Activated T-cell treated with anti-CD3 and anti-CD28 coated beads for 4 hours (primary cell): ENCODE measurements around the gene TDO2.
A peak's percentile ranks its signal among the peaks of the same experiment; 100 is the strongest.
"Not testable (repeated sequence)": the region's sequence is repeated elsewhere in the genome, so short reads cannot be mapped to it uniquely, and the experiment has no call there.

ENCODE experiments used
- DNase-seq: peaks from one replicate; pipeline ENCODE4 v3.0.0-alpha.2; 2020

TDO2 gene

DNA sequence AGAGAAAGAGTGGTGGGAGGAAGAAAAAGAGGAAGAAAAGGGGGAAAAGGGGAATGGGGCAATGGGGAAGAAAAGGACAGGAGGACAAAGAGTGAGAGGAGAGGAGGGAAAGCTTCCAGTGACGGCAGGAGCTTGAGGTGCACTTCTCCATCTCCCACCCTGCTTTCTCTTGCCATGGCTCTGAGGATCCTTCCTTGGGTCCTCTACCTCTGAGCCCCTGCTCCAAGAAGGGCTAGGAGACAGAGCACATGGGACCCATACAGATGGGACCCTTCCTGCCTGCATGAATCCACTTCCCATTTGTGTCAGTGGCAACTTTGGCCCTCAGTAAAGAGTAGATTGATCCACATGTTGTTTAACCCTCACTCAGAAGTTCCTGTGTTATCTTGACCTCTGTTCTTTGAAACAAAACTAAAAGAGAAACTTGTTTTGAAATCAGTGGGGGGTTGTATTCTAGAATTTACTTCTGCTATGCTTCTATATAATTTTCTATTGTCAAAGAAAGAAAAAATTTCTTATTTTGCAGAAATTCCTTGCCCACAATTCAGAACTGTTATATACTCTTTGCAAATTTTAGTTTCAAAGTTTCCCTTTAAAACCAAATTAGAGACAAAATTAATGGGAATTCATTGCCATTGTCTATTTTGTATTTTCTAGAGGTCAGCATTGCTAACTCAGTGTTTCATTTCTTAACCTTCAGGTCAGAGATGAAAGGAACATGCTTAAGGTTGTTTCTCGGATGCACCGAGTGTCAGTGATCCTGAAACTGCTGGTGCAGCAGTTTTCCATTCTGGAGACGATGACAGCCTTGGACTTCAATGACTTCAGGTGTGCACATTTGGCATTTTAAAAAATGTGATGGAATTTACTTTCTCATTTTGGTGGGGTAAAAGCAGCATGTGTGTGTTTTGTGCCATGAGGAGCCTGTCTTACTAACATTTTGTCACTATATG is 5.0 kb downstream of the TDO2 start:
- DNase-seq, result no peak

DNA sequence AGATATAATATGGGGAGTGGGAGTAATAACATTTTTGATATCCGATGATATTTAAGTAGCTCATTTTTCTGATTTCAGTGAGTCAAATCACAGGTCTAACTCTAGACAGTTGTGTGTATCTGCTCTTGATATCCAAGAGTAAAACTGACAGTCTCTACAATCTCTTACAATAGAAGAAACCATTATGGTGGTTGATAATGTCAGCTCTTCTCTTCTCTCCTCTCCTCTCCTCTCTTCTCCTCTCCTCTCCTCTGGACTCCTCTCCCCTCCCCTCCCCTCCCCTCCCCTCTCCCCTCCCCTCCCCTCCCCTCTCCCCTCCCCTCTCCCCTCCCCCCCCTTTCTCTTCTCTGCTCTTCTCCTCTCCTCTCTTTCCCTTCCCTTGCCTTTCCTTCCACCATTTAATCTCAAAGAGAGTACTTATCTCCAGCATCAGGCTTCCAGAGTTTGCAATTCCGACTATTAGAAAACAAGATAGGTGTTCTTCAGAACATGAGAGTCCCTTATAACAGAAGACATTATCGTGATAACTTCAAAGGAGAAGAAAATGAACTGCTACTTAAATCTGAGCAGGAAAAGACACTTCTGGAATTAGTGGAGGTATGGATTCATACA is 6.2 kb downstream of the TDO2 start:
- DNase-seq, result no peak

GRCh38 chr4:155911905-155912304 is 8.4 kb downstream of the TDO2 start:
- DNase-seq, result no peak

GRCh38 chr4:155914782-155915181 is 11.3 kb downstream of the TDO2 start:
- DNase-seq, result no peak

- DNase-seq, result no peak
These were observed 18.1 kb downstream of the TDO2 start for GRCh38 chr4:155921597-155921996.

GRCh38 chr4:155924637-155925036 is 21.1 kb downstream of the TDO2 start:
- no peak for DNase-seq

DNA sequence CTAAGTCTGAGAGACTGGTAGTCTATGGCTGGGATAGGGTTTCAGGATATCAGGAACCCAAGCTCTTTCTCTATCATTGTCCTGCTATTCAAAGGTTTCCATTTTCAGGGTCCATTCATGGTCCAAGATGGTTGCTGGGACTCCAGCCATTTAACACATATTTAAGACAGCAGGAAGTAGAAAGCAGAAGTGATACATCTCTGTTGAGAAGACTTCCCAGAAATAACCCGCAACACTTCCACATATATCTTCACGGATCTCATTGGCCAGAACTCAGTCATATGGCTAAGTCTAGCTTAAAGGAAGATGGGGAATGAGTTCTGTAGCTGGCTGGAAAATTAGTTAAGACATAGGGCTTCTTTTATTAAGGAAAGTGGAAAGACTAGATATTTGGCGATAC is 26.3 kb downstream of the TDO2 start:
- no peak for DNase-seq

- DNase-seq, result no peak
These were observed 26.8 kb downstream of the TDO2 start for GRCh38 chr4:155930330-155930729.

DNA sequence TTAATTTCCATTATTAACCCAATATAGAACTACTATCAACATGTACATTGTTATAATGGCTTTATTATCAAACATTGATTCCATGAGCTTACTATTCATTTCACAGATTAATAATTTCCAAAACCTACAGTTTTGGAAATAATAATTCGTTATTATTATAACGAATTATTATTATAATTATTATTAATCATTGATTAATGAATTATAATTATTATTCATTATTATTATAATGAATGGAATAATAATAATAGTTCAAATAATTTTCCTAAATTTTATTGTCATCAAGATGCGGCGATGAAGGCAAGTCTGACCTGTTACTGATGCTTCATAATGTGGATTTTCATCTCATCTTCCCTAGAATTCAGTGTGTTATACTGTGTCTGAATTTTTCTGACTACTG is 28.1 kb downstream of the TDO2 start:
- DNase-seq, result no peak

DNA sequence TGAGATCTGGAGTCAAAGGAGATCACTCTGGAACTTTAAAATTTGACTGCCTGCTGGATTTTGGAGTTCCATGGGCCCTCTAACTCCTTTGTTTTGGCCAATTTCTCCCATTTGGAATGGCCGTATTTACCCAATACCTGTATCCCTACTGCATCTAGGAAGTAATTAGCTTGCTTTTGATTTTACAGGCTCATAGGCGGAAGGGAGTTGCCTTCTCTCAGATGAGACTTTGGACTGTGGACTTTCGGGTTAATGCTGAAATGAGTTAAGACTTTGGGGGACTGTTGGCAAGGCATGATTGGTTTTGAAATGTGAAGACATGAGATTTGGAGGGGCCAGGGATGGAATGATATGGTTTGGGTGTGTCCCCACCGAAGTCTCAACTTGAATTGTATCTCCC is 31.1 kb downstream of the TDO2 start:
- not testable (repeated sequence) for DNase-seq

GRCh38 chr4:155935389-155935986 is 32.0 kb downstream of the TDO2 start:
- DNase-seq, result no peak

DNA sequence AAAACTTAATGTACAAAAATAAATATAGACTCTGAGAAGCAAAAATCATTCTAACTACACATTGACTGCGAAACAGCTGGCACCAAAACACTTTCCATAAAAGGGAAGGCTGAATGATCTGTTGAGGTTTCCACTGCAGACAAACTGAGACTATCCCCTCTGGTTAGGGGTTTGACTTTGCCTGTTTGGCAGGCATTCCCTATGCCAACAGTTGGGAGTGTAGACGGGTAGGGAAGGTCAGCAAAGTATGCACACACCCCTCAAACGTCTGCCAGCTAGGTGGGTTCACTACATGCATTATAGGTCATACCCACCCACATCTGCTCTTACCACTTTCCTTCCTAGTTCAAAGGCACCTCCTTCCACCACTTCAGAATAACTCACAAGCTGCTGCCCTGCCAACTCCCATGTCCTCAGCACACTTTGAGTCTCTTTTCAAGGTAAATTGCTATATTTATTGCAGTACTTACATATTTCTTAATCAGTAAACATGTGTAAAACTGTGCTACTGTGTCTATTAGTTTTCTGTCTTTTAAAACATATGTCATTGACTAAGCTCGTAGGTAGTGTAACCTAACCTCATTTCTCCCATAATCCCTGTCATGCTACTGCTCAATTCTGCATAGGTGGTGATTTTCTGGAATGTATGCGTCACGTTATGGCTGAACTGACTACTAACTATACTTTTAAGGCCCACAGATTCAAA is 37.7 kb downstream of the TDO2 start:
- DNase-seq, result no peak

GRCh38 chr4:155941820-155942219 is 38.3 kb downstream of the TDO2 start:
- DNase-seq, result no peak

GRCh38 chr4:155943605-155944291 is 40.3 kb downstream of the TDO2 start:
- DNase-seq, result no peak

DNA sequence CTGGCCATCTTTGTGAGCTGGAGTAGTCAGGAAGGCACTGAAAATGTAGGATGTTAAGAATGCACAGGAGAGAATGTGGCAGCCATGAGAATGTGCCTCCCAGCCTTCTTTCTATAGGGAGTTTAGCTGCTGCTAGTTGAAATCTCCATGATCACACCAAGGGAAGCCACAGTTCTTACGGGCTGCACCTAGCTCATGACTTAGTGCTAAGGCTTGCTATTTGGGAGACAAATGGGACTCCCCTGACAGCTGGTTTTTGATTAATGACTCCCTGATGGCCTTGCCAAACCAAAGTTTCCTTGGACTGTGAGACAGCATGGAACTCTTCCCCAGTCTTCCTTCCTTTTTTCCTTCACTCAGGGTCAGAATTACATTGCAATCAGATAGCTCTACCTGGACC is 41.0 kb downstream of the TDO2 start:
- no peak for DNase-seq

DNA sequence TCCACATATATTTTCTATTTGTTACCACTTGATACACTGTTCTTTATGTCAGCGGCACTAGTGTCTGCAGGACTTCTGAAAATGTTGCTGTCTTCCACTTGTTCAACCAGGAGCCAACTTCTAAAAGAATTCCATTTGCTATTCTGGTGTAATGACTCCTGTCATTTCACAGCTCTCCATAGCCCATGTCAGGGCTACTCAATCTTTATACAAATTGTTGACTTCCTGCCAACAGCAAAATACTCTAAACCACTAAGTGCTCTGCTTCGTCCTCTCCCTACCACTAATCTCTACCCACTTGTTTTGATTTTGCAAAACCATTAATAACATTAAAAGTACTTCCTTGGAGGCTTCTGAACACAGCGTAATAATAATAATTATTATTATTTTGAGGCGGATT is 43.0 kb downstream of the TDO2 start:
- DNase-seq, result no peak

GRCh38 chr4:155948541-155948940 is 45.0 kb downstream of the TDO2 start:
- DNase-seq, result no peak

- no peak for DNase-seq
These were observed 47.0 kb downstream of the TDO2 start for GRCh38 chr4:155950461-155950860.

DNA sequence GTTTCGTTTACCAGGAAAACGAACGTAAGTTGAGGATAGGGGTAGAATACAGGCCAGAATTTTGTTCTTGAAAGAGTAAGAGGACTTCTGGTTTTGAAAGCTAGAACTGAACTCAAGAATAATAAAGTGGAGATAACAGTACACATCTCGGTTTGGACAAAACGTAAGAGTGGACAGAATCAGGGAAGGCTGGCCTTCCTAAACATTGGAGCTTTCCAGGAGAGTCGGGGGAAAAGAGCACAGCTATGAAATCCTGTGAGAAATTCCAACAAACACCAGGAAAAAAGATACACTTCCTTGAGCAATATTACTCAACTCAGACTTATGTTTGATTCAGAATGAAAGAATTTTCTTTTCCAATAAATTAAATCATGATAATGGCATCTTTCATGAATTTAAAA is 49.0 kb downstream of the TDO2 start:
- no peak for DNase-seq

DNA sequence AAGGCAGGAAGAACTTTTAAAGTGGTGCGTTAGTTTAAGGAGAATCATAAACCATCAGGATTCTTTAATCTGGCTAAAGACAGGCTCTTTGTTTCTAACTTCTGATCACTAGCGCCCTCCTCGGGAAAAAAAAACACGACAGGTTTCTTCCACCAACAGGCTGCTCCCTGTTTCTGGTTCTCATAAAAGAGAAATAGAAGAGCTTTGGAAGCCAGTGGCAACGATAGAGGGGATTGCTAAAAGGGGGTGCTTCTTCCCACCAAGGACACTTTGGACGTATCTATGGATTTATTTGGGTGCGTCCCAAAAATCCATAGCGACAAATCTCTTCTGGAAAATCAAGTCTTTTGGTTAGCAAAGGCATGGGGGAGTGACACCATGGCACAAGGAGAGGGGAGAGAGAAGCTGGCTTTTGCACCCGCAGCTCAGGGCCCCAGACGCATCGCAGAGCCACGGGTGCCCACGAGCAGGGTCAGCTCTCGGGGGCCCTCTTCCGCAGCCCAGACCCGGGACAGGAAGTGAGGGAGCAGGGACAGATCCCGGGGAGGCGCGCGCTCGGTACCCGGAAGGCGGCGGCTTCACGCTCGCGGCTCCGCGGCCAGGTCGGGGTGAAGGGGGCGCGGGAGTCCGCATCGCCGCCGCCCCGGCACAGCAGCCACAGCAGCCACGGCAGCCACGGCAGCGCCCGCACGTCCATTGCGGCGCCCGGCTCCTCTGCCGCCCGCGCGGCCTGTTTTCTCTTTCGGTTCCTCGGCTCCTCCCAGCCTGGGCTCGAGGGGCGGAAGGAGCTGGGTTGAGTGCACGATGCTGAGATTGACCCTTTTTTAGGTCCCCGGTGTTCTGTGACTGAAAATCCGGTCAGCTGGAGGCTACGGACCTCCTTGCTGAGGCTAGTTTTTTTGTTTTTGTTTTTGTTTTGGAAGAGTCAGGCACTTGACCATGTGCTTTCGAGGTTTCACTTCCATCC is 49.9 kb downstream of the TDO2 start, which contains the start of gene CTSO:
Gene CTSO (minus strand): TSS at position 716 of the 967 bp plus-strand sequence. CDS start 19 bp downstream, at position 697.
- peak; percentile 57 for DNase-seq

GRCh38 chr4:155954118-155954685 is 50.7 kb downstream of the TDO2 start:
- DNase-seq, result no peak
